Fibroblast of the aortic adventitia (primary cell): ENCODE data around the gene CEP85L. TPM values are rescaled to one million over a fixed set of nuclear protein-coding genes. Genes with fewer than 3 reads are reported as not detected.

ENCODE experiments used
- DNase-seq: peaks from one replicate; pipeline ENCODE4 v3.0.0-alpha.2; 2010; ENCODE audit warnings: low read depth
- H3K4me3 ChIP-seq: 2 replicates; pipeline ENCODE4 v1.5.1; 2011; ENCODE audit warnings: low read depth, mild to moderate bottlenecking, control low read depth, low read length, moderate library complexity
- total RNA-seq: library from RNA; depleted of rRNA; stranded (reverse); fragments of >200 nt; gene quantifications from 2 replicates; pipeline ENCODE4 v1.2.3, GENCODE V29; 2012; ENCODE audit warnings: low replicate concordance
- TF ChIP-seq, protein P1 (sequence below): IDR thresholded peaks from 2 replicates; pipeline ENCODE4 v1.5.1; 2011; ENCODE audit warnings: mild to moderate bottlenecking, low read length, control low read depth, inconsistent platforms; ENCODE audit not compliant: insufficient read depth

Gene CEP85L
- total RNA-seq, 1 donor: 17.1 TPM

DNA sequence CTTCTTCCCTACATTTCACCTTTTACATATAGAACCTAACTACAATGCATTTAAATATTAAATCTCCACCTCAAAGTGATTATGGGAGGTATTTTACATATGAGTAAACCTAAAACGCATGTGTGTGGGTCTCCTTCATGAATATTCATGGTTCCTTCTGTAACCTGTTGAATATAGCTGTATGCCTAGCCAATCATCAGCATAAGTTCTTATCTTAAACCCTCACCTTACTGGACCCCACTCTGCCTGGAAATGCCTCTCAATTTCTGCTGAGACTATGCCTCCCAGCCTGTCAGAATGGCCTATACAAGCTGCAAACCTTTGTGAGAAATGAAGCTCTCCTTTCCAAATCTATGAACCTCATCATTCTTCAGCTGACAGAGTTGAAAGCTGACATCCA is 21.3 kb downstream of the CEP85L start:
- TF ChIP-seq, protein P1, sequence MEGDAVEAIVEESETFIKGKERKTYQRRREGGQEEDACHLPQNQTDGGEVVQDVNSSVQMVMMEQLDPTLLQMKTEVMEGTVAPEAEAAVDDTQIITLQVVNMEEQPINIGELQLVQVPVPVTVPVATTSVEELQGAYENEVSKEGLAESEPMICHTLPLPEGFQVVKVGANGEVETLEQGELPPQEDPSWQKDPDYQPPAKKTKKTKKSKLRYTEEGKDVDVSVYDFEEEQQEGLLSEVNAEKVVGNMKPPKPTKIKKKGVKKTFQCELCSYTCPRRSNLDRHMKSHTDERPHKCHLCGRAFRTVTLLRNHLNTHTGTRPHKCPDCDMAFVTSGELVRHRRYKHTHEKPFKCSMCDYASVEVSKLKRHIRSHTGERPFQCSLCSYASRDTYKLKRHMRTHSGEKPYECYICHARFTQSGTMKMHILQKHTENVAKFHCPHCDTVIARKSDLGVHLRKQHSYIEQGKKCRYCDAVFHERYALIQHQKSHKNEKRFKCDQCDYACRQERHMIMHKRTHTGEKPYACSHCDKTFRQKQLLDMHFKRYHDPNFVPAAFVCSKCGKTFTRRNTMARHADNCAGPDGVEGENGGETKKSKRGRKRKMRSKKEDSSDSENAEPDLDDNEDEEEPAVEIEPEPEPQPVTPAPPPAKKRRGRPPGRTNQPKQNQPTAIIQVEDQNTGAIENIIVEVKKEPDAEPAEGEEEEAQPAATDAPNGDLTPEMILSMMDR: no peak
- DNase-seq: no peak
- no peak overlapping the region for H3K4me3 ChIP-seq

GRCh38 chr6:118627724-118628123 is 23.7 kb downstream of the CEP85L start:
- no peak for DNase-seq
- no peak overlapping the region for H3K4me3 ChIP-seq
- TF ChIP-seq, protein P1: no peak

GRCh38 chr6:118625833-118626232 is 25.6 kb downstream of the CEP85L start:
- no peak for DNase-seq
- TF ChIP-seq, protein P1: no peak
- no peak overlapping the region for H3K4me3 ChIP-seq

DNA sequence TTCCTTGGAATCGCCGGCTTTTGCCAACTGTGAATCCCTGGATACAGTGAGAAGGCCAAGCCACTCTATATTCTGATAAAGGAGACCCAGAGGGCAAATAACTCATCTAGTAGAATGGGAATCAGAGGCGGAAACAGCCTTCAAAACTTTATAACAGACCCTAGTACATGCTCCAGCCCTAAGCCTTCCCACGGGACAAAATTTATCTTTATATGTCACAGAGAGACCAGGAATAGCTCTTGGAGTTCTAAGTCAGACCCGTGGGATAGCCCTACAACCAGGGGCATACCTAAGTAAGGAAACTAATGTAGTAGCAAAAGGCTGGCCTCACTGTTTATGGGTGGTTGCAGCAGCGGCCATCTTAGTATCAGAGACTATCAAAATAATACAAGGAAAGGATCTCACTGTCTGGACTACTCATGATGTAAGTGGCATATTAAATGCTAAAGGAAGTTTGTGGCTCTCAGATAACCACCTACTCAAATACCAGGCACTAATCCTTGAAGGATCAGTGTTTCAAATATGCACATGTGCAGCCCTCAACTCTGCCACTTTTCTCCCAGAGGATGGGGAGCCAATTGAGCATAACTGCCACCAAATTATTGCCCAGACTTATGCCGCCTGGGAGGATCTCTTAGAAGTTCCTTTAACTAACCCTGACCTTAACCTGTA is 29.5 kb downstream of the CEP85L start:
- no peak for DNase-seq
- TF ChIP-seq, protein P1: no peak
- no peak overlapping the region for H3K4me3 ChIP-seq

GRCh38 chr6:118620202-118620601 is 31.2 kb downstream of the CEP85L start:
- TF ChIP-seq, protein P1: no peak
- no peak for DNase-seq
- no peak overlapping the region for H3K4me3 ChIP-seq

DNA sequence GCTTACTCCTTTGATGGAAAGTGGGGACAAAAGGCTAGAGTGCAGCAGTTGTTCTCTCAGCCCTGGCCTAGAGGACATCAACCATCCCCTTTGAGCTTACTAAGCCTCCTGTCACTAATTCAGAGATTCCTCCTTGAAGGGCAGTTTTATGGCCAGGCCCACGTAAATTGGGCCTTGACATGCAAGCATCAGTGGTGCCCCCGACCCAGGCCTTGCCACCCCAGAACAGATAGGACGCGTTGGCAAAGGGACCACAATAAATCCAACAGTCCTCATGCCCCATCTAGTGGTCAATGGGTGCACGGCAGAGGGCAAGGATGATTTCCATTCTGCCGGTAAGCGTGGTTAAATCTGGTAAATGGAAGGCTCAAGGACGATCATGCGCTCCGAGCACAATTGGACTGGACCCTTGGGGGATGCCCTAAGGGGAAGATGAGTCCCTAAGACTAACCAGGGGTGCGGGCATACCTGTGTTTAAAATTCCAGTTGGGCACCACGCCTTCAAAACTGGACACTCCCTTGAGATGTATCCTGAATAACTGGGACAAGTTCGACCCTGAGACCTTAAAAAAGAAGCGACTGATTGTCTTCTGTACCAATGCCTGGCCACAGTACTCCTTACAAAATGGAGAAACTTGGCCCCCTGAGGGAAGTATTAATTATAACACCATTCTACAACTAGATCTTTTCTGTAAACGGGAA is 32.6 kb downstream of the CEP85L start:
- TF ChIP-seq, protein P1: peak; percentile 92
- no peak overlapping the region for H3K4me3 ChIP-seq
- DNase-seq: peak; percentile 45
